Right lobe of liver (tissue), 6 donors: ENCODE results near the gene TMEM147. TPM values are rescaled to one million over a fixed set of nuclear protein-coding genes. Genes with fewer than 3 reads are reported as not detected.
A peak's percentile ranks its signal among the peaks of the same experiment; 100 is the strongest.
"Not testable (repeated sequence)": the region's sequence is repeated elsewhere in the genome, so short reads cannot be mapped to it uniquely, and the experiment has no call there.

ENCODE experiments used
- ATAC-seq, 4 donors: fragments of 200-7000 bp; cut with Tn5 transposase; one replicate each; pipeline ENCODE4 v1.9.1; 2020; ENCODE audit warnings: mild to moderate bottlenecking in 4 of 4, moderate library complexity in 4 of 4
- DNase-seq, 3 donors: peaks; one replicate each; pipeline ENCODE4 v3.0.0-alpha.2; 2020
- H3K27ac ChIP-seq, 3 donors: fragments of 200-600 bp; one replicate each; pipeline ENCODE4 v1.8.0; 2022
- H3K27me3 ChIP-seq, 2 donors: fragments of 200-600 bp; one replicate each; pipeline ENCODE4 v1.8.0; 2022
- H3K36me3 ChIP-seq, 4 donors: fragments of 200-600 bp; sonication (generic) in 1 of 4; one replicate each; pipeline versions ENCODE4 v1.5.1 to v1.8.0; 2017 to 2022; ENCODE audit warnings: control low read depth in 1 of 4
- H3K4me1 ChIP-seq, 4 donors: fragments of 200-600 bp; sonication (generic) in 1 of 4; one replicate each; pipeline versions ENCODE4 v1.5.1 to v1.8.0; 2017 to 2022; ENCODE audit warnings: control low read depth in 1 of 4
- H3K4me3 ChIP-seq, 3 donors: fragments of 200-600 bp; one replicate each; pipeline ENCODE4 v1.8.0; 2022
- H3K9me3 ChIP-seq, 4 donors: fragments of 200-600 bp; sonication (generic) in 1 of 4; one replicate each; pipeline versions ENCODE4 v1.5.1 to v1.8.0; 2017 to 2022; ENCODE audit warnings: control low read depth in 1 of 4
- POLR2A ChIP-seq: fragments of 450-650 bp; IDR thresholded peaks from one replicate; pipeline ENCODE4 v1.6.1; 2017; ENCODE audit warnings: antibody characterized with exemption, mild to moderate bottlenecking
- WGBS: methylation state at CpG from one replicate; pipeline ENCODE4 v1.1.6; 2018; ENCODE audit warnings: low coverage, low lambda C conversion rate; ENCODE audit not compliant: insufficient coverage; ENCODE audit errors: missing lambda C conversion rate; 5-methylcytosine and 5-hydroxymethylcytosine counted together
- intact Hi-C, 2 donors: fragments of 100-400 bp; cut with DNase I; formaldehyde crosslinking; loops; one replicate each; pipeline versions ENCODE4 v1.11.2 to v1.14.1; 2022
- total RNA-seq, 6 experiments: library from RNA; depleted of rRNA in 2 of 6; stranded (reverse); fragments of >200 nt in 2 of 6; fragmentation: NEBNext Ultra II Directional in 3 of 6; extraction: Animal tissue kit (Norgen Biotek cat#: 25700) in 3 of 6; gene quantifications; one replicate each; pipeline versions ENCODE4 v1.1.0 to v1.2.4, GENCODE V29; 2016 to 2023
- TF ChIP-seq, protein P1 (sequence below), 4 donors: fragments of 200-600 bp in 3 of 4; fragments of 450-650 bp in 1 of 4; IDR thresholded peaks; one replicate each; pipeline versions ENCODE4 v1.5.1 to v1.8.0; 2016 to 2022; ENCODE audit warnings: antibody characterized with exemption in 4 of 4, mild to moderate bottlenecking in 2 of 4
- donor health status: DM: no; HTN: yes; CAD: no.
- donor health status: DM: no; HTN: no; CAD: no.
- donor health status: DM: no; HTN: no; CAD: no.
- donor health status: DM: no; HTN: yes; CAD: no.
- donor health status: DM: no; HTN: yes; CAD: no.

The TMEM147 gene
- total RNA-seq, 6 experiments from 2014 or later, result 29.4 to 65.7 (median 36.2) TPM

DNA sequence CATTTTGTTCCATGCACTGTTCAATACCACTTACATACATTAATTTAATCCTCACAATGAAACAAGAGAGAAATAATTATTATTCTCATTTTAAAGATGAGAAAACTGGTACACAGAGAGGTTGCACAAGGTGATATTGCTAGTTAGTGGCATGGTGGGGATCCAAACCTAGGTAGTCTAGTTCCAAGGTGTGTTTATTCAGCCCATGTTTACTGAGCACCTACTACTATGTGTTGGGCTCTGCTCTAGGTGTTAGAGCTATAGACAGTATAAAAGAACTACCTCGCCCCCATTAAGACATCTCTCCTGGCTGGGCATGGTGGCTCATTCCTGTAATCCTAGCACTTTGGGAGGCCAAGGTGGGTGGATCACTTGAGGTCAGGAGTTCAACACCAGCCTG lies 37.3 kb downstream of the TMEM147 start:
- Histone ChIP-seq H3K27me3 (no peaks in the 10 kb centered on the region), H3K4me3 (no peak overlapping the region), H3K9me3 (no peaks in the 10 kb centered on the region), H3K36me3 (no peaks in the 10 kb centered on the region), H3K27ac (no peak overlapping the region), H3K4me1 (no peaks in the 10 kb centered on the region)
- TF ChIP-seq, protein P1, sequence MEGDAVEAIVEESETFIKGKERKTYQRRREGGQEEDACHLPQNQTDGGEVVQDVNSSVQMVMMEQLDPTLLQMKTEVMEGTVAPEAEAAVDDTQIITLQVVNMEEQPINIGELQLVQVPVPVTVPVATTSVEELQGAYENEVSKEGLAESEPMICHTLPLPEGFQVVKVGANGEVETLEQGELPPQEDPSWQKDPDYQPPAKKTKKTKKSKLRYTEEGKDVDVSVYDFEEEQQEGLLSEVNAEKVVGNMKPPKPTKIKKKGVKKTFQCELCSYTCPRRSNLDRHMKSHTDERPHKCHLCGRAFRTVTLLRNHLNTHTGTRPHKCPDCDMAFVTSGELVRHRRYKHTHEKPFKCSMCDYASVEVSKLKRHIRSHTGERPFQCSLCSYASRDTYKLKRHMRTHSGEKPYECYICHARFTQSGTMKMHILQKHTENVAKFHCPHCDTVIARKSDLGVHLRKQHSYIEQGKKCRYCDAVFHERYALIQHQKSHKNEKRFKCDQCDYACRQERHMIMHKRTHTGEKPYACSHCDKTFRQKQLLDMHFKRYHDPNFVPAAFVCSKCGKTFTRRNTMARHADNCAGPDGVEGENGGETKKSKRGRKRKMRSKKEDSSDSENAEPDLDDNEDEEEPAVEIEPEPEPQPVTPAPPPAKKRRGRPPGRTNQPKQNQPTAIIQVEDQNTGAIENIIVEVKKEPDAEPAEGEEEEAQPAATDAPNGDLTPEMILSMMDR (IDR thresholded peaks at IDR 0.05), result no peak
- TF ChIP-seq POLR2A, result no peak
- ATAC-seq, result no peak
- intact Hi-C loops, result no loop called here
- no peak for DNase-seq
- WGBS, result 83% methylated on average over 1 of the region's 1 CpG

DNA sequence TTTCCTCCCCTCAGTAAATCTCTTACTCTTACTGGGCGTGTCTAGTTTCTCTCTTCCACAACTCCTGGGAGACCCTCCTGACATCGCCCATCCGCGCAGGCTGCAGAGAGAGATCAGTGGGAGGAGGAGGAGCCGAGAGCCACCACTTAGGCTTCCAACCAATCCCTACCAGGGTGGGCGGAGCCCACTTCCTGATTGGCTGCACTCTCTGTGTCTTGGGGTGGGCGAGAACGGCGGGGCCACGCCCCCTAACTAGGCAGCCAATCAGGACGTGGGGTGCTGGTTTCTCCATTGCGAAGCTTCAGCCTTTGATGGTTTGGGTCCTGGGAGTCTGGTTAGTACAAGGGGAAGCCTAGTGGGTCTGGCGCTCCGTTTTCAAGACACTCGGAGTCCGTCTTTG lies 40.4 kb downstream of the TMEM147 start, which contains the start of gene PMIS2:
TSS of gene PMIS2 (plus strand) at position 326 of the 400 bp plus-strand sequence. CDS start 87 bp downstream, outside the sequence.
- ATAC-seq (no peak), DNase-seq (no peak)
- intact Hi-C loops, result no loop called here
- WGBS, result 30% methylated on average over 5 of the region's 16 CpGs
- no peak for TF ChIP-seq POLR2A
- TF ChIP-seq, protein P1 (IDR thresholded peaks at IDR 0.05), result no peak
- Histone ChIP-seq H3K4me1 (no peaks in the 10 kb centered on the region), H3K27ac (no peak within 1 kb of the TSS), H3K27me3 (no peaks in the 10 kb centered on the region), H3K9me3 (no peaks in the 10 kb centered on the region), H3K4me3 (no peak within 1 kb of the TSS), H3K36me3 (no peaks in the 10 kb centered on the region)

DNA sequence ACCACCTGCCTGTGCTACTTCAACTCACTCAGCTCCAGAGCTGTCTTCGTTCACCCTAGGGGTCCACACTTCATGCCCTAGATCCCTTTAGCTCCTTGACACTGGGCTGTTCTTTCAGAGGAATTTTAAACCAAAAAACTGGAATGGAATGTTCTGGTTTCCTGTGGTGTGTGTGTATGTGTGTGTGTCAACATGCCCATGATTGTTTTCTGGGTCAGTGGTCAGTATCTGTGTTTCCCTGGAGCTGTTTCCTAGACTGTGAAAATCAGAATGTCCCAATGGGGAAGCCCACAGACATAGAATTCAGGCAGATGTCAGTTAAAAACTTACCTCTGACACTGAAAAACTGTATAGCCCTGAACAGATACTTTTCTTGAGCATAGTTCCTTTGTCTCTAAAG lies 41.9 kb downstream of the TMEM147 start:
- intact Hi-C loops, result no loop called here
- Histone ChIP-seq H3K4me3 (no peak overlapping the region), H3K9me3 (no peaks in the 10 kb centered on the region), H3K27ac (no peak overlapping the region), H3K36me3 (no peaks in the 10 kb centered on the region), H3K4me1 (no peaks in the 10 kb centered on the region), H3K27me3 (no peaks in the 10 kb centered on the region)
- DNase-seq, result no peak
- WGBS, result 20% methylated on average over 1 of the region's 1 CpG
- TF ChIP-seq, protein P1 (IDR thresholded peaks at IDR 0.05), result no peak
- TF ChIP-seq POLR2A, result no peak
- ATAC-seq, result no peak

DNA sequence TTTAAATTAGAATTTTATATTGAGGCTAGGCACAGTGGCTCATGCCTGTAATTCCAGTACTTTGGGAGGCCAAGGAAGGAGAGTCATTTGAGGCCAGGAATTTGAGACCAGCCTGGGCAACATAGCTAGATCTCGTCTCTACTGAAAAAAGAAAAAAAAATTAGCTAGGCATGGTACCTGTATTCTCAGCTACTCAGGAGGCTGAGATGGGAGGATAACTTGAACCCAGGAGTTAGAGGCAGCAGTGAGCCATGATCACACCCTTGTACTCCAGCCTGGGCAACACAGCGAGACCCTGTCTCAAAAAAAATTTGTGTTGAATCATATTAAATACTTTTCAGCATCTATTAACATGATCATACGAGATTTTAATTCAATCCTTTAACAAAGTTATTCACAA lies 45.4 kb downstream of the TMEM147 start:
- no peak for TF ChIP-seq POLR2A
- TF ChIP-seq, protein P1 (IDR thresholded peaks at IDR 0.05), result no peak
- Histone ChIP-seq H3K9me3 (no peaks in the 10 kb centered on the region), H3K27me3 (no peaks in the 10 kb centered on the region), H3K4me1 (no peaks in the 10 kb centered on the region), H3K4me3 (no peak overlapping the region), H3K27ac (no peak overlapping the region), H3K36me3 (no peaks in the 10 kb centered on the region)
- DNase-seq, result no peak
- intact Hi-C loops, result no loop called here
- no peak for ATAC-seq
- 73% methylated on average over 3 of the region's 3 CpGs for WGBS

DNA sequence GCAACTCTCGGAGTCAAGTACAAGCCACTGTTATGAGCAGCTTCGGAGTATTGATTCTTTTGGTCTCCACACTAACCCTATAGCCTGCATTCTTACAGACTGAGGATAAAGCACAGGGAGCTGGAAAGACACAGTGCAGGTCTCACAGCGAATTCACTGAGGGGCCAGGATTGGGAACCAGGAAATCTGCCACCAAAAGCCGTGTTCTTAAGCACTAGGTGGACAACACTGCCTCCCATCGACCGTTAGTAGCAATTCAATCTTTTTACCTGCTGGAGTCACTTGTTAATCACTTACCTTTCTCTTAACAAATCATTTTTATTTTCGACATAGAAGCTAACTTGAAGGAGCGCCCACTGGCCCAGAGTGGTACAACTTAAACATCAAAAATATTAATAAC lies 46.8 kb downstream of the TMEM147 start:
- Histone ChIP-seq H3K9me3 (no peaks in the 10 kb centered on the region), H3K27me3 (no peaks in the 10 kb centered on the region), H3K27ac (no peak overlapping the region), H3K4me1 (no peaks in the 10 kb centered on the region), H3K4me3 (no peak overlapping the region), H3K36me3 (no peaks in the 10 kb centered on the region)
- intact Hi-C loops, result no loop called here
- WGBS, result 20% methylated on average over 8 of the region's 8 CpGs
- TF ChIP-seq, protein P1 (IDR thresholded peaks at IDR 0.05), result peak; percentile 54 to 58 (median 55)
- no peak for TF ChIP-seq POLR2A
- DNase-seq, result no peak
- peak; percentile 47 to 72 (median 58) for ATAC-seq

DNA sequence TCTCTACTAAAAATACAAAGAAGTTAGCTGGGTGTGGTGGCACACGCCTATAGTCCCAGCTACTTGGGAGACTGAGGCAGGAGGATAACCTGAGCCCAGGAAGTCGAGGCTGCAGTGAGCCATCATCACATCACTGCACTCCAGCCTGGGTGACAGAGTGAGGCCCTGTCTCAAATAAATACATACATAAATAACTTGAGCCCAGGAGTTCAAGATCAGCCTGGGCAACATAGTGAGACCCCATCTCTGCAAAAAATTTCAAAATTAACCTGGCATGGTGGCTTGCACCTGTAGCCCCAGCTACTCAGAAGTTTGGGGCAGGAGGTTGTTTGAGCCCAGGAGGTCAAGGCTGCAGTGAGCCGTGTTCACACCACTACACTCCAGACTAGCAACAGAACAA lies 49.6 kb downstream of the TMEM147 start:
- H3K27ac ChIP-seq, H3K36me3 ChIP-seq, H3K27me3 ChIP-seq, H3K4me3 ChIP-seq, DNase-seq, H3K4me1 ChIP-seq, intact Hi-C loops, ATAC-seq, H3K9me3 ChIP-seq: not testable (repeated sequence)
- WGBS, result no CpG with 5 or more reads among the region's 3 CpGs
